B cell (primary cell): ENCODE measurements around the gene GRIK5. TPM values are rescaled to one million over a fixed set of nuclear protein-coding genes. Genes with fewer than 3 reads are reported as not detected.

Source experiments
- ATAC-seq: fragments of 200-7000 bp; cut with Tn5 transposase; one replicate; pipeline ENCODE4 v1.10.0; 2021; ENCODE audit warnings: low read depth, mild to moderate bottlenecking, moderate number of reproducible peaks, moderate library complexity
- CTCF ChIA-PET: fragments of 350-600 bp; sonication (Branson Sonifier 250); formaldehyde crosslinking; loops from one replicate; lab custom pipeline; 2021; ENCODE audit warnings: antibody characterized with exemption, inconsistent platforms; lab: Charles Lee
- POLR2A ChIA-PET: fragments of 350-600 bp; sonication (Branson Sonifier 250); formaldehyde crosslinking; loops from one replicate; lab custom pipeline; 2021; ENCODE audit warnings: antibody characterized with exemption; lab: Charles Lee
- DNase-seq: peaks from one replicate; pipeline ENCODE4 v3.0.0; 2013
- H2AFZ ChIP-seq: 2 replicates; pipeline ENCODE4 v1.6.1; 2012; ENCODE audit warnings: mild to moderate bottlenecking, low read depth, low read length; ENCODE audit not compliant: insufficient read depth, poor library complexity, severe bottlenecking
- H3K27ac ChIP-seq, 2 donors: 1 replicate in 1 of 2; 2 replicates in 1 of 2; pipeline ENCODE4 v1.5.1; 2012 to 2013; ENCODE audit warnings: low read length in 2 of 2, mild to moderate bottlenecking in 2 of 2, moderate library complexity in 1 of 2
- H3K27me3 ChIP-seq, 4 experiments: fragments of 200-600 bp in 1 of 4; sonication (generic) in 1 of 4; replicated peaks in 1 of 4; 1 replicate in 2 of 4; 2 replicates in 2 of 4; pipeline versions ENCODE4 v1.6.1 to v1.7.0; 2013 to 2016; ENCODE audit warnings: low read length in 3 of 4, mild to moderate bottlenecking in 2 of 4, mixed read lengths in 1 of 4, moderate library complexity in 1 of 4; ENCODE audit not compliant: insufficient read depth in 4 of 4, control insufficient read depth in 3 of 4; ENCODE audit errors: control extremely low read depth in 1 of 4
- H3K36me3 ChIP-seq, 2 experiments: replicated peaks in 1 of 2; 1 replicate in 1 of 2; 2 replicates in 1 of 2; pipeline versions ENCODE4 v1.6.1 to v1.7.1; 2013; ENCODE audit warnings: low read length in 1 of 2; ENCODE audit not compliant: insufficient read depth in 2 of 2, control insufficient read depth in 1 of 2; ENCODE audit errors: control extremely low read depth in 1 of 2, extremely low read depth in 1 of 2
- H3K4me1 ChIP-seq, 2 donors: fragments of 200-600 bp in 1 of 2; sonication (generic) in 1 of 2; 1 replicate in 1 of 2; 2 replicates in 1 of 2; pipeline versions ENCODE4 v1.5.1 to v1.6.1; 2013 to 2017; ENCODE audit warnings: low read length in 2 of 2; ENCODE audit not compliant: control insufficient read depth in 2 of 2, insufficient read depth in 2 of 2
- H3K4me2 ChIP-seq: replicated peaks from 2 replicates; pipeline ENCODE3; 2012; ENCODE audit warnings: mild to moderate bottlenecking, low read depth, low read length; ENCODE audit not compliant: poor library complexity, severe bottlenecking
- H3K4me3 ChIP-seq, 5 experiments: fragments of 200-600 bp in 1 of 5; sonication (generic) in 1 of 5; 1 replicate in 3 of 5; 2 replicates in 2 of 5; pipeline versions ENCODE4 v1.5.1 to v1.7.0; 2011 to 2016; ENCODE audit warnings: low read length in 4 of 5, mild to moderate bottlenecking in 4 of 5, low read depth in 2 of 5, control low read depth in 1 of 5, moderate library complexity in 1 of 5; ENCODE audit not compliant: insufficient read depth in 1 of 5; ENCODE audit errors: control extremely low read depth in 1 of 5, extremely low read depth in 1 of 5
- H3K79me2 ChIP-seq: fragments of 200-600 bp; sonication (generic); one replicate; pipeline ENCODE4 v1.6.0; 2016; ENCODE audit warnings: low read length; ENCODE audit not compliant: control insufficient read depth, insufficient read depth
- H3K9ac ChIP-seq: fragments of 200-600 bp; sonication (generic); 2 replicates; pipeline ENCODE4 v1.6.1; 2017; ENCODE audit warnings: mild to moderate bottlenecking, low read length, moderate library complexity
- H3K9me3 ChIP-seq, 3 donors: one replicate each; pipeline versions ENCODE4 v1.6.1 to v1.7.1; 2013; ENCODE audit warnings: low read length in 2 of 3; ENCODE audit not compliant: control insufficient read depth in 2 of 3, insufficient read depth in 1 of 3; ENCODE audit errors: control extremely low read depth in 1 of 3
- H4K20me1 ChIP-seq: 2 replicates; pipeline ENCODE4 v1.6.0; 2012; ENCODE audit warnings: mild to moderate bottlenecking, low read length; ENCODE audit not compliant: insufficient read depth, control insufficient read depth, poor library complexity, severe bottlenecking
- H3K27ac Mint-ChIP-seq: one replicate; pipeline ENCODE4 v1.8.0; 2021; ENCODE audit warnings: mixed read lengths
- H3K27me3 Mint-ChIP-seq: one replicate; pipeline ENCODE4 v1.8.0; 2021; ENCODE audit warnings: mixed read lengths
- H3K4me1 Mint-ChIP-seq: one replicate; pipeline ENCODE4 v1.8.0; 2021; ENCODE audit warnings: mixed read lengths
- H3K4me3 Mint-ChIP-seq: one replicate; pipeline ENCODE4 v1.8.0; 2021; ENCODE audit warnings: mixed read lengths
- H3K9me3 Mint-ChIP-seq: one replicate; pipeline ENCODE4 v1.8.0; 2022; ENCODE audit warnings: mixed read lengths; ENCODE audit not compliant: insufficient read depth
- CTCF ChIP-seq: fragments of 200-600 bp; IDR thresholded peaks from one replicate; pipeline ENCODE4 v1.8.0; 2022; ENCODE audit warnings: antibody characterized with exemption, mild to moderate bottlenecking
- EZH2 ChIP-seq: IDR thresholded peaks from 2 replicates; pipeline ENCODE4 v1.6.1; 2012; ENCODE audit warnings: borderline replicate concordance, low read depth, mild to moderate bottlenecking, moderate library complexity, low read length; ENCODE audit not compliant: insufficient read depth, poor library complexity, severe bottlenecking
- WGBS: methylation state at CpG from one replicate; pipeline ENCODE4 v1.1.5; 2013; ENCODE audit warnings: missing lambda C conversion rate; ENCODE audit not compliant: insufficient coverage; 5-methylcytosine and 5-hydroxymethylcytosine counted together
- intact Hi-C: fragments of 100-400 bp; cut with micrococcal nuclease; formaldehyde crosslinking; loops from one replicate; pipeline ENCODE4 v1.10.0; 2022
- polyA plus RNA-seq: library from polyadenylated mRNA; depleted of rRNA; stranded (reverse); fragments of >200 nt; gene quantifications from 2 replicates; pipeline ENCODE4 v1.2.3, GENCODE V29; 2012
- total RNA-seq, 2 donors: library from RNA; stranded (reverse); fragments of 120-200 nt in 1 of 2; gene quantifications; 1 replicate in 1 of 2; 2 replicates in 1 of 2; pipeline versions ENCODE4 v1.2.3 to v1.2.4, GENCODE V29; 2013 to 2022

The GRIK5 gene
- total and polyA plus RNA-seq, 2 donors (not counting 1 experiment from before 2014, with no cell fraction given) = 0.09 to 0.27 TPM

GRCh38 chr19:42089191-42089750 is 19.3 kb upstream of the GRIK5 start:
- Histone ChIP-seq H4K20me1 (peaks cover 52% of the 10 kb centered on the region), H3K79me2 (peaks cover 6% of the 10 kb centered on the region), H3K4me2 (peak overlapping the region; percentile 29), H3K9me3 (no peaks in the 10 kb centered on the region), H3K27me3 (no peaks in the 10 kb centered on the region), H3K4me3 (no peak overlapping the region), H3K4me1 (peaks cover 16 to 49% of the 10 kb centered on the region in 2 donors), H3K9ac (no peak overlapping the region), H2AFZ (no peak overlapping the region), H3K36me3 (peaks cover 0 to 31% of the 10 kb centered on the region in 2 experiments), H3K27ac (peak overlapping the region in 1 of 2 donors; percentile 69)
- peaks cover 51% of the 10 kb centered on the region for H3K4me1 Mint-ChIP-seq
- TF ChIP-seq CTCF (no peak), EZH2 (no peak)
- peak overlapping the region; percentile 64 for H3K27ac Mint-ChIP-seq
- peak overlapping the region; percentile 29 for H3K4me3 Mint-ChIP-seq
- ATAC-seq = no peak
- CTCF ChIA-PET = no interaction called here
- no peaks in the 10 kb centered on the region for H3K9me3 Mint-ChIP-seq
- intact Hi-C loops = no loop called here
- WGBS = 100% methylated on average over 2 of the region's 13 CpGs
- POLR2A ChIA-PET = no interaction called here
- H3K27me3 Mint-ChIP-seq = no peaks in the 10 kb centered on the region
- no peak for DNase-seq

- CTCF ChIA-PET = no interaction called here
- H3K9me3 Mint-ChIP-seq = no peaks in the 10 kb centered on the region
- WGBS = 77% methylated on average over 14 of the region's 18 CpGs
- Histone ChIP-seq H3K4me2 (peak overlapping the region; percentile 29), H3K27ac (peak overlapping the region in 1 of 2 donors; percentile 69), H3K36me3 (peaks cover 0 to 26% of the 10 kb centered on the region in 2 experiments), H3K9me3 (no peaks in the 10 kb centered on the region), H3K4me1 (peaks cover 16 to 49% of the 10 kb centered on the region in 2 donors), H3K4me3 (no peak overlapping the region), H3K79me2 (peaks cover 2% of the 10 kb centered on the region), H2AFZ (no peak overlapping the region), H3K27me3 (no peaks in the 10 kb centered on the region), H3K9ac (no peak overlapping the region), H4K20me1 (peaks cover 46% of the 10 kb centered on the region)
- H3K27me3 Mint-ChIP-seq = no peaks in the 10 kb centered on the region
- intact Hi-C loops = no loop called here
- no peak for ATAC-seq
- H3K27ac Mint-ChIP-seq = peak overlapping the region; percentile 64
- no peak for DNase-seq
- POLR2A ChIA-PET = no interaction called here
- TF ChIP-seq EZH2 = no peak
- TF ChIP-seq CTCF = no peak
- H3K4me3 Mint-ChIP-seq = peak overlapping the region; percentile 13
- H3K4me1 Mint-ChIP-seq = peaks cover 51% of the 10 kb centered on the region
Measured at GRCh38 chr19:42088471-42089190, 18.6 kb upstream of the GRIK5 start.
